ENCODE measurements around the gene FOXP1. TPM values are rescaled to one million over a fixed set of nuclear protein-coding genes. Genes with fewer than 3 reads are reported as not detected.

FOXP1 gene
- polyA plus RNA-seq, 4 donors, result 4.9 to 66.5 (median 15.3) TPM

GRCh38 chr3:71450162-71450561 is 133.4 kb downstream of the FOXP1 start:
- H3K9me3 ChIP-seq (ENCODE audit: control insufficient read depth in 2 of 2, insufficient read depth in 1 of 2, low read depth in 1 of 2, low read length in 1 of 2), result no peaks in the 10 kb centered on the region
- no peak overlapping the region for H3K4me3 ChIP-seq (ENCODE audit: low read depth in 1 of 3, low read length in 3 of 3)
- WGBS, 3 donors, result 21 to 65% (median 39%) methylated on average over 6 of the region's 6 CpGs
- peak overlapping the region; percentile 1 to 74 (median 45) for H3K27ac ChIP-seq (ENCODE audit: low read depth in 1 of 3, low read length in 2 of 3)
- H3K36me3 ChIP-seq (ENCODE audit: control insufficient read depth in 3 of 3, insufficient read depth in 2 of 3, low read depth in 1 of 3, low read length in 3 of 3), result peaks cover 0 to 3% (median 0%) of the 10 kb centered on the region in 3 donors
- H3K4me1 ChIP-seq (ENCODE audit: control insufficient read depth in 3 of 3, insufficient read depth in 2 of 3, low read depth in 1 of 3, low read length in 2 of 3), result peaks cover 5 to 34% (median 7%) of the 10 kb centered on the region in 3 donors
- DNase-seq, result peak; percentile 79 to 85
- no peak for FAIRE-seq
- no peaks in the 10 kb centered on the region for H3K27me3 ChIP-seq (ENCODE audit: control insufficient read depth in 3 of 3, insufficient read depth in 3 of 3, low read length in 3 of 3)

GRCh38 chr3:71447803-71448202 is 135.7 kb downstream of the FOXP1 start:
- no peak overlapping the region for H3K27ac ChIP-seq (ENCODE audit: low read depth in 1 of 3, low read length in 2 of 3)
- H3K9me3 ChIP-seq (ENCODE audit: control insufficient read depth in 2 of 2, insufficient read depth in 1 of 2, low read depth in 1 of 2, low read length in 1 of 2), result no peaks in the 10 kb centered on the region
- 79 to 85% (median 83%) methylated on average over 5 of the region's 5 CpGs for WGBS, 3 donors
- H3K4me1 ChIP-seq (ENCODE audit: control insufficient read depth in 3 of 3, insufficient read depth in 2 of 3, low read depth in 1 of 3, low read length in 2 of 3), result peaks cover 4 to 30% (median 5%) of the 10 kb centered on the region in 3 donors
- H3K36me3 ChIP-seq (ENCODE audit: control insufficient read depth in 3 of 3, insufficient read depth in 2 of 3, low read depth in 1 of 3, low read length in 3 of 3), result peaks cover 0 to 9% (median 0%) of the 10 kb centered on the region in 3 donors
- H3K4me3 ChIP-seq (ENCODE audit: low read depth in 1 of 3, low read length in 3 of 3), result no peak overlapping the region
- no peaks in the 10 kb centered on the region for H3K27me3 ChIP-seq (ENCODE audit: control insufficient read depth in 3 of 3, insufficient read depth in 3 of 3, low read length in 3 of 3)
- DNase-seq, result no peak
- FAIRE-seq, result no peak

GRCh38 chr3:71447197-71447596 is 136.3 kb downstream of the FOXP1 start:
- peak overlapping the region in 1 of 3 donors; percentile 13 for H3K27ac ChIP-seq (ENCODE audit: low read depth in 1 of 3, low read length in 2 of 3)
- no peak for FAIRE-seq
- peaks cover 4 to 26% (median 5%) of the 10 kb centered on the region in 3 donors for H3K4me1 ChIP-seq (ENCODE audit: control insufficient read depth in 3 of 3, insufficient read depth in 2 of 3, low read depth in 1 of 3, low read length in 2 of 3)

GRCh38 chr3:71446734-71447133 is 136.8 kb downstream of the FOXP1 start:
- DNase-seq, result no peak
- no peaks in the 10 kb centered on the region for H3K27me3 ChIP-seq (ENCODE audit: control insufficient read depth in 3 of 3, insufficient read depth in 3 of 3, low read length in 3 of 3)
- peaks cover 4 to 22% (median 5%) of the 10 kb centered on the region in 3 donors for H3K4me1 ChIP-seq (ENCODE audit: control insufficient read depth in 3 of 3, insufficient read depth in 2 of 3, low read depth in 1 of 3, low read length in 2 of 3)
- no peak overlapping the region for H3K27ac ChIP-seq (ENCODE audit: low read depth in 1 of 3, low read length in 2 of 3)
- peaks cover 0 to 9% (median 0%) of the 10 kb centered on the region in 3 donors for H3K36me3 ChIP-seq (ENCODE audit: control insufficient read depth in 3 of 3, insufficient read depth in 2 of 3, low read depth in 1 of 3, low read length in 3 of 3)
- FAIRE-seq, result no peak
- H3K9me3 ChIP-seq (ENCODE audit: control insufficient read depth in 2 of 2, insufficient read depth in 1 of 2, low read depth in 1 of 2, low read length in 1 of 2), result no peaks in the 10 kb centered on the region
- 99 to 100% (median 100%) methylated on average over 1 of the region's 1 CpG for WGBS, 3 donors
- H3K4me3 ChIP-seq (ENCODE audit: low read depth in 1 of 3, low read length in 3 of 3), result no peak overlapping the region

More at GRCh38 chr3:71447197-71447596, 136.3 kb downstream of the FOXP1 start:
- H3K4me3 ChIP-seq (ENCODE audit: low read depth in 1 of 3, low read length in 3 of 3), result no peak overlapping the region
- DNase-seq, result no peak
- H3K9me3 ChIP-seq (ENCODE audit: control insufficient read depth in 2 of 2, insufficient read depth in 1 of 2, low read depth in 1 of 2, low read length in 1 of 2), result no peaks in the 10 kb centered on the region
- H3K36me3 ChIP-seq (ENCODE audit: control insufficient read depth in 3 of 3, insufficient read depth in 2 of 3, low read depth in 1 of 3, low read length in 3 of 3), result peaks cover 0 to 9% (median 0%) of the 10 kb centered on the region in 3 donors
- no peaks in the 10 kb centered on the region for H3K27me3 ChIP-seq (ENCODE audit: control insufficient read depth in 3 of 3, insufficient read depth in 3 of 3, low read length in 3 of 3)
- 69 to 77% (median 74%) methylated on average over 2 of the region's 2 CpGs for WGBS, 3 donors

GRCh38 chr3:71446260-71446659 is 137.3 kb downstream of the FOXP1 start:
- Histone ChIP-seq H3K27ac (ENCODE audit: low read depth in 1 of 3, low read length in 2 of 3) (peak overlapping the region in 1 of 3 donors; percentile 28), H3K4me3 (ENCODE audit: low read depth in 1 of 3, low read length in 3 of 3) (no peak overlapping the region), H3K27me3 (ENCODE audit: control insufficient read depth in 3 of 3, insufficient read depth in 3 of 3, low read length in 3 of 3) (no peaks in the 10 kb centered on the region), H3K4me1 (ENCODE audit: control insufficient read depth in 3 of 3, insufficient read depth in 2 of 3, low read depth in 1 of 3, low read length in 2 of 3) (peaks cover 4 to 22% (median 5%) of the 10 kb centered on the region in 3 donors), H3K36me3 (ENCODE audit: control insufficient read depth in 3 of 3, insufficient read depth in 2 of 3, low read depth in 1 of 3, low read length in 3 of 3) (peaks cover 0 to 10% (median 0%) of the 10 kb centered on the region in 3 donors), H3K9me3 (ENCODE audit: control insufficient read depth in 2 of 2, insufficient read depth in 1 of 2, low read depth in 1 of 2, low read length in 1 of 2) (no peaks in the 10 kb centered on the region)
- no peak for FAIRE-seq
- no peak for DNase-seq
- 91 to 98% (median 94%) methylated on average over 4 of the region's 4 CpGs for WGBS, 3 donors

GRCh38 chr3:71444861-71445259 is 138.7 kb downstream of the FOXP1 start:
- no peak overlapping the region for H3K4me3 ChIP-seq (ENCODE audit: low read depth in 1 of 3, low read length in 3 of 3)
- no peaks in the 10 kb centered on the region for H3K9me3 ChIP-seq (ENCODE audit: control insufficient read depth in 2 of 2, insufficient read depth in 1 of 2, low read depth in 1 of 2, low read length in 1 of 2)
- 63 to 83% (median 66%) methylated on average over 4 of the region's 4 CpGs for WGBS, 3 donors

GRCh38 chr3:71444028-71444860 is 139.3 kb downstream of the FOXP1 start:
- Histone ChIP-seq H3K9me3 (ENCODE audit: control insufficient read depth in 2 of 2, insufficient read depth in 1 of 2, low read depth in 1 of 2, low read length in 1 of 2) (no peaks in the 10 kb centered on the region), H3K27me3 (ENCODE audit: control insufficient read depth in 3 of 3, insufficient read depth in 3 of 3, low read length in 3 of 3) (no peaks in the 10 kb centered on the region), H3K36me3 (ENCODE audit: control insufficient read depth in 3 of 3, insufficient read depth in 2 of 3, low read depth in 1 of 3, low read length in 3 of 3) (peaks cover 0 to 11% (median 0%) of the 10 kb centered on the region in 3 donors), H3K4me1 (ENCODE audit: control insufficient read depth in 3 of 3, insufficient read depth in 2 of 3, low read depth in 1 of 3, low read length in 2 of 3) (peaks cover 0 to 9% (median under 1%) of the 10 kb centered on the region in 3 donors), H3K27ac (ENCODE audit: low read depth in 1 of 3, low read length in 2 of 3) (peak overlapping the region; percentile 34 to 91 (median 56)), H3K4me3 (ENCODE audit: low read depth in 1 of 3, low read length in 3 of 3) (no peak overlapping the region)
- DNase-seq (peak in 1 of 2 donors; percentile 64), FAIRE-seq (no peak)
- WGBS, 3 donors, result 60 to 78% (median 64%) methylated on average over 17 of the region's 17 CpGs

More at GRCh38 chr3:71444861-71445259, 138.7 kb downstream of the FOXP1 start:
- peaks cover 0 to 11% (median 0%) of the 10 kb centered on the region in 3 donors for H3K36me3 ChIP-seq (ENCODE audit: control insufficient read depth in 3 of 3, insufficient read depth in 2 of 3, low read depth in 1 of 3, low read length in 3 of 3)
- FAIRE-seq (no peak), DNase-seq (no peak)
- peaks cover 3 to 13% (median 4%) of the 10 kb centered on the region in 3 donors for H3K4me1 ChIP-seq (ENCODE audit: control insufficient read depth in 3 of 3, insufficient read depth in 2 of 3, low read depth in 1 of 3, low read length in 2 of 3)
- peak overlapping the region; percentile 21 to 91 (median 30) for H3K27ac ChIP-seq (ENCODE audit: low read depth in 1 of 3, low read length in 2 of 3)
- no peaks in the 10 kb centered on the region for H3K27me3 ChIP-seq (ENCODE audit: control insufficient read depth in 3 of 3, insufficient read depth in 3 of 3, low read length in 3 of 3)

- Histone ChIP-seq H3K4me1 (ENCODE audit: control insufficient read depth in 3 of 3, insufficient read depth in 2 of 3, low read depth in 1 of 3, low read length in 2 of 3) (no peaks in the 10 kb centered on the region), H3K27ac (ENCODE audit: low read depth in 1 of 3, low read length in 2 of 3) (peak overlapping the region in 2 of 3 donors; percentile 50 to 91), H3K27me3 (ENCODE audit: control insufficient read depth in 3 of 3, insufficient read depth in 3 of 3, low read length in 3 of 3) (no peaks in the 10 kb centered on the region), H3K9me3 (ENCODE audit: control insufficient read depth in 2 of 2, insufficient read depth in 1 of 2, low read depth in 1 of 2, low read length in 1 of 2) (no peaks in the 10 kb centered on the region), H3K4me3 (ENCODE audit: low read depth in 1 of 3, low read length in 3 of 3) (no peak overlapping the region), H3K36me3 (ENCODE audit: control insufficient read depth in 3 of 3, insufficient read depth in 2 of 3, low read depth in 1 of 3, low read length in 3 of 3) (peaks cover 0 to 15% (median 0%) of the 10 kb centered on the region in 3 donors)
- 93 to 96% (median 96%) methylated on average over 8 of the region's 8 CpGs for WGBS, 3 donors
- DNase-seq (no peak), FAIRE-seq (no peak)
Measured at GRCh38 chr3:71443332-71443731, 140.2 kb downstream of the FOXP1 start.

Data from small intestine (tissue), 7 donors.